Suppressor macrophage (primary cell): ENCODE data around the gene MAP3K8.
A peak's percentile ranks its signal among the peaks of the same experiment; 100 is the strongest.
"Not testable (repeated sequence)": the region's sequence is repeated elsewhere in the genome, so short reads cannot be mapped to it uniquely, and the experiment has no call there.

Experiments used
- DNase-seq, 4 experiments: peaks; one replicate each; pipeline ENCODE4 v3.0.0-alpha.2; 2020 to 2022

The MAP3K8 gene

DNA sequence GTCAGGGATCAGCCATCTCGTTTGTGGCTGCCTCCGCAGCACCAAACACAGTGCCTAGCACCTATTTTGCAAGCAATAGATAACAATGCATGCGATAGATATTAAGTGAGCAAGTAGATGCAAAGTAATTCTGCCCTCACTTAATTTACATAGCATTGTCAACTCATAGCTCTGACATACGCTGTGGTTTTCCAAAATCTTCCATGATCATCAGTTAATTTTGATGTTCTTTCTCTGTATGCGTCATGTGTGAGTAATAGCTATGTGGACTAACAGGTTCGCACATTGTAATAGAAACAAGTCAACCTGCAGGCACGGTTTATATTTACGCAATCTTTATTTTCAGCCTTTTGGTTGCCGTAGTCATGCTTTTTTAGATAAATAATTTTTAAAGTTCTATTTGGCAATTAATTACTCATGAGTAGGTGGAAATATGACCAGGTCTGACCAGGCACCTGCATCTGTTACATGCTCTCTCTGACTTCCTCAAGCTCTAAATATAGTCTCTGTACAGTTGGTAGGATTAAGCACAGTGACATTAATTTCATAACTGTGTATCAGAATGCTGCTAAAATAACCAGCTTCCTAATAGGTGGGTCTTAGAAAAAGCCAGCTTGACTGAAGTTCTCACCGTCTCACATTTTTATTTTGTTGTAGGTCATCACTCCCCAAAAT is 13.3 kb downstream of the MAP3K8 start:
- no peak for DNase-seq

DNA sequence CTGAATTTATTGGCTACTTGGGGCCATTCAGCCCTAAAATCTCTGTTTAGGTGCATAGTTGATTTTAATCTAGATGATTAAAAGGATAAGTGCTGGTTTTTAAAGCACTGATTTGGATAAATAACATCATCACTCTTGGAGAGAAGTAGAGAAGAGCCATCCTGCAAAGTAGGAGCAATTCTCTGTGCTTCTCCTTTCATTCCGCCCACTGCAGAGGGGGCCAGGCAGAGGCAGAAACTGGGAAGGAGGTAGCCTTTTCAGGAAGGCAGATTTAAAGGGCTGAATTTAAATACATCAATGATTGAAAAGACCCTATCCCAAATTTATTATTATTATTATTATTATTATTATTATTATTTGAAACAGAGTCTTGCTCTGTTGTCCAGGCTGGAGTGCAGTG is 14.1 kb downstream of the MAP3K8 start:
- peak in 3 of 4 experiments; percentile 59 to 62 (median 61) for DNase-seq

DNA sequence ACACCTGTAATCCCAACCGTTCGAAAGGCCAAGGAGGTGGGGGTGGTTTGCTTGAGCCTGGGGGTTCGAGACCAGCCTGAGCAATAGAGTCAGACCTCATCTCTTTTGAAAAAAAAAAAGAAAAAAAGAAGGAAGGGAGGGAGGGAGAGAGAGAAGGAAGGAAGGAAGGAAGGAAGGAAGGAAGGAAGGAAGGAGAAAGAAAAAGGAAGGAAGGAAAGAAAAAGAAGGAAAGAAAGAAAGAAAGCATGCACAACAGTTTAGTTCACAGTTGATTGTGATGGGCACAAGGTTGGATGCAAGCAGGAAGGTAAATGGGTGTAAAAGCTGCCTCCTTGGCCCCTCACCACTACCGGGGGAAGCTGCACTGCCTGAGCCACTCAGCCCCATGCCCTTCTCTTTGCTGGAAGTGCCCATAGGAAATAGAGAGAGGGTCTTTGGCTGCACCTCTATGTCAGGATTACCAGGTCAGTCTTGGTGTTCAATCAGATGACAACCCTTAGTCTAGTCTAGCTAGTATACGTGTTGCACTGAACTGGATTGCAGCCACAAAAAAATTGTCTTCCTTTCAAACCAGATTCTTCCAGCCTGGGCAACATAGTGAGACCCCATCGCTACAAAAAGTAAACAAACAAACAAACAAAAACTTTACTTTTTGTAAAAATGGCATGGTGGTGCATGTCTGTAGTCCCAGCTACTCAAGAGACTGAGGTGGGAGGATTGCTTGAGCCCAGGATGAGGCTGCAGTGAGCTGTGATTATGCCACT is 20.0 kb downstream of the MAP3K8 start:
- no peak for DNase-seq

DNA sequence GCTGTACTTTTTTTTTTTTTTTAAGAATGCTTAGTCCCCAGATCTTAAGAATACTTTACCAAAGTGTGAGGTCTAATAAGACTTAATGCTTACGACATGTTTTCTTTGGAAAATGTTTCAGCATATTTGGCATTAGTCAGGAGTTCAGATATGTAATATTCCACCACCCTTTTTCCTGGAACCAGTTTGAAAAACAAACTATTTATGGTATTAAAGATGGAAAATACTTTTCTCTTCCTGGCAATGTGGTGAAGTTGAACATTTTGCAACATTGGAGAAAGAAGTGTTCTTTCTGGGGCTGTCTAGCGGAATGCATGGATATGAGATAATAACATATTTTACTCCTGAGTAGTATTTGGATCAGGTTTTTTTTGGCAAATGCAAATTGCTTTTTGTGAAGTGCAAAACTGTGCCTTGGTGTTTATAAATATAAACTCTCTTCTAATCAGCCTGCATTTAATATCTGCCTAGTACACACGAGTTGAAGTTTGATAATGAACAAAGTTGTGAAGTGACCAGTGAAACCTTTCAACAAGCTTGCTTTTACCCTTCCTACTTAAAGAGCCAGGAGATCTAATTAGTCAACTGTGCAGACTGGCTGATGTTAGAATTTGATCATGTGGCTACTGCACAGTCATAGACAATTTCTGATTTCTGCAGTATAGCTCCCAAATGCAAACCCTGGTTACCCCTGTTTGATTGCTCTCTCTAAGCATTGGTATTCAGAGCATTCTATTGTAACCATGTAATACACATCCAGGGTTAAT is 20.9 kb downstream of the MAP3K8 start:
- no peak for DNase-seq

DNA sequence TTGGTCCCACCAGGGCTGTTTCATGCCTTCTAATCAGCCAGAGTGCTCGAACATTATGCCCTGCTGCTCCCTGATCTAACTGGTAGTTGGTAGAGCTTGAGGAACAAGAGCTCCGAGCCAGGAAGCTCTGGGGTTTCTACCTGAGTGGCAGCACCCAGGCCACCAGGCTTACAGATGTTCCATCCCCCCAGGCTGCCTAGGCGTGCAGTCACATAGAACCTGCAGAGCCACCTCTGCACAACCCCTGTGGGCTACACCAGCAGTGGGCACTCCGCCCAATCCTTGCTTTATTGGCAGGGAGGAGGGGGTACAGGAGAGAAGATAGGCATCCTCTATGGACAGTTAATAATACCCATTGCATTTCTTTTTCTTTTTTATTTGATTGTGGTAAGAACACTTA is 21.8 kb downstream of the MAP3K8 start:
- no peak for DNase-seq

DNA sequence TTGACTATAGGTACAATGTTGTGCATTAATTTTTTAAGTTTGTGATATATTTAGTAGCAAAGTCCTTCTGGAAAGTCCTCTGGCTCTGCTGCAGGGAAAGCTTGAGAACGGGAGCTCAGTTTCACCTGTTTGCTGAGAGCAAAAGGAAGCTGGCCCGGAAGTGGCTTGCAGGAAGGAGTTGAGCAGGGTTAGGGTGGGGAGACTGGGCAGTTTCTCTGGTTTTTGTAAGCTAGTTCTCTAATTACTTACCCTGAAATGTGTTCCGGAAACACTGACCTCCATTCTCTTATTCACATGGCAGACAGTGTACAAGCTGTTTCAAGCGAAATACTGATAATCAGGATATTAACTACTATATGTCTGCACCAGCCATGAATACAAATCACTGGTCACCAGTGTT is 22.3 kb downstream of the MAP3K8 start:
- peak in 3 of 4 experiments; percentile 53 to 61 (median 54) for DNase-seq

DNA sequence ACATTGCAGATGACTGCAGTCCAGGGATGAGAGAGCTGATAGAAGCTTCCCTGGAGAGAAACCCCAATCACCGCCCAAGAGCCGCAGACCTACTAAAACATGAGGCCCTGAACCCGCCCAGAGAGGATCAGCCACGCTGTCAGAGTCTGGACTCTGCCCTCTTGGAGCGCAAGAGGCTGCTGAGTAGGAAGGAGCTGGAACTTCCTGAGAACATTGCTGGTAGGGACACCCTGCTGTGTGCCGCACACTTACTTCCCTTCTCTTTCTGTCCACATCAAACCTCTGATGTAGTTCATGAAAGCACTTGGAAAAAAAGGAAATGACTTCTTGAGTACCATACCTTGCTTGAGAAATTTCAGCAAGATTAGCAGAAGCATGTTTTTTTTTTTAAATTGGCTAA is 25.3 kb downstream of the MAP3K8 start:
- DNase-seq: peak; percentile 79 to 94 (median 90)

DNA sequence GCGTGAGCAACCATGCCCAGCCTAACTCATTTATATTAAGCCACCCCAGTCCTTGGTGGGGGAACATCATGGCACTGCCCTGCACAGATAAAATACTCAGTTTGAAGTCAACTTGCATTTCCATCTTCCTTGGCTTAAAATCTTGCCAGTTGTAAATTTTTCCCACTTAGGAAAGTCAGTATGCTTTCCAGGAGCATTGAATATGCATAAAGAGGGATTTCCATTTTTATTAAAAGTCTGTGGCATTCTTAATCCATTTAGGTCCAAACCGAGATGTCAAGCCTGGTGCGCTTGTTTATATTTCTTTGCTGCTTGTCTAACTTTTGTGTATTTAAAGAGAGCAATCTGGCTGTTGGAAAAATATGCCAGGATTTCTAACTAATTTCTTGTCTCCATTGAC is 26.1 kb downstream of the MAP3K8 start:
- no peak for DNase-seq

DNA sequence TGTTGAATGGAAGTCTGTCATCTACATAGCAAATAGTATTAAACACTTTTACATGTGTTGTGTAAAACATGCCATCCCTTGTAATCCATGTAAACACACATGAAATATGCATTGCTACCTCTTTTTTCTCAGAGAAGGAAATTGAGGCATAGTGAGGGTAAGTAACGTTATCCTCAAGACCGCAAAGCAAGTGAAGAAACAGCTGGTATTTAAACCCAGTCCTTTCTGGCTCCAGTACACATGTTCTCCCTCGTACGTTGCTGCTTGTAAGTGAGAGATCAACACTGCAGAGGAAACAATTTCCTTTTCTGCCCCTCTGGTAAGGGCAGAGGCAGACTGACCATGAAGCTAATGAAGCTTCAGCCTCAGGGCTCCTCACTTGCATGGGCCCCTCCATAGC is 28.5 kb downstream of the MAP3K8 start:
- DNase-seq: no peak

DNA sequence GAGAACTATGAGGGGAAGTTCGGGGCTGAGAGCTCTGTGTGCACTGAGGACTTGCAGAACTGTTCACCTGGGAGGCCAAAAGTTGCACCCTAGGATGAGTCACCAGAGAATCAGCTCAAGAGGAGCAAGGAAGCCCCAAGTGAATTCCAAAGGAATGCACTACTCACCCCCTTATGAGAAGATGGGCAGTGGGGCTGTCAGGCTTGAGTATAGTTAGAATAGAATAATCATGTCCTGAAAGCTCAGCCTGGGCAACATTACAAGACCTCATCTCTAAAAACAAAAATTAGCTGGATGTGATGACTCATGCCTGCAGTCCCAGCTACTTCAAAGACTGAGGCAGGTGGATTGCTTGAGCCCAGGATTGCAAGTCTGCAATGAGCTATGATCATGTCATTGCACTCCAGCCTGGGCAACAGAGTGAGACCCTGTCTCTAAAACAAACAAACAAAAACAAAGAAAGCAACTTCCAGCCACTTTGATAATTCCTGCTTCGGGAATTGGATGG is 30.0 kb downstream of the MAP3K8 start:
- no peak for DNase-seq

DNA sequence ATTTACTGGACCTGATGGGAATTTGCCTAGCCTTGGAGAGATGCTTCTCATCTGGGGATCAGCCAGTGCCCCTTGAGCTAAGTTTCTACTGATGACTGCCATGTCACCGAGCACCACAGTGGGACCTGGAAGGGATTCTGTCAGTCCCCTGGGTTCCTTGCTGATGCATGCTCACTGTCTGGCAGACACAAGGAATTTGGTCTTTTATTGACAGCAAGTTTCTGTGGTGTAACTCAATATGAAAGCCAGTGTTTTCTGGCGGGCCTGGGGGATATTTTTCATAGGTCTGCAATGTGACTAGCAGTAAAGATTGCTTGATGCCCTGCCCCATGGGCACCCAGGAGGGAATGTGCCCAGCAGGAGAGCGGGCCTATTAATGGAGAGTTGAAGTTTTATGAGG is 30.7 kb downstream of the MAP3K8 start:
- no peak for DNase-seq

DNA sequence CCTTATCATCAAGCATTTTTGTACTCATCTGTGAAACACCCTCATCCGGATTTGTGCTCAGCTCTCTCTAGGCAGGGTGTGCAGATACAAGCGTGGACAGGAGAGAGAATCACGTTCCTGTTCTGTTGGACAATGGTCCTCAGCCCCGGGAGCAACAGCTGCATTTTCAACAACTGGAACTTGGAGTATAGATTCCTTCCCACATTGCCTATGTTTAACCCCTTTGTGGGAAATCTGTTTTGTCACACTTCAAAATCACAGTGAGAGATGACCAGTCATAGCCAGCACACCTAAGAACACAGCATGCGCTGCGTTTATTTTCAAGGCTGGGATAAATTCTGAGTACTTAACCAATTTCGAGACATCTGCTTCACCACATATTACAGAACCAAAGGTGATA is 32.5 kb downstream of the MAP3K8 start:
- no peak for DNase-seq

DNA sequence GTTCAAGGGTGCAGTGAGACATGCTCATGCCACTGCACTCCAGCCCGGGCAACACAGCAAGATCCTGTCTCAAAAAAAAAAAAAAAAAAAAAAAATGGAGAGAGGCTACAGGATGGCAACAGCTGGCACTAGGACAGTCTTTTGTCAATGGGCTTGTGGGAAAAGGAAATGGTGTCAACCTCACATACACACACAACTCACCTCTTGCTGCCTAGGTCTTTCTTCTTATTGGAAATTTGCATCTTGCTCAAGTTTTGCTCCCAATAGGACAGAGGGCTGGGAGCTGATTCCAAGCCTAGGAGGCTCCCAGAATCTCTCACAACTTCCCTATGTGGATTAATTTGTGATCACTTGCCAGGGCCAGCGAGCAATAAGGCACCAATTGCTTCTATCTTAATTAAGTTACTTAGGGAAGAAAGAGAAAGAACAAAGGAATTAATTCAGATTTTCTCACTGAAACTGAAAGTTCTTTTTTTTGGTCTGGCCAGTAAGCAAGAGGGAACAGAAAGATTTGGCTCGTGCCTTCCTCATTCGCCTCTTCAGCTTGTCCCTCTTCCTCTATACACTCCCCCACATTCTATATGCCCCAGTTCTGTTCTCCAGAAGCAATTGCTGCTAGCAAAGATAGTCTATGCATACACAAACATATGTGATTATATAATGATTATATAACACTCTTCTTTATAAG is 33.8 kb downstream of the MAP3K8 start:
- peak; percentile 50 to 80 (median 72) for DNase-seq

DNA sequence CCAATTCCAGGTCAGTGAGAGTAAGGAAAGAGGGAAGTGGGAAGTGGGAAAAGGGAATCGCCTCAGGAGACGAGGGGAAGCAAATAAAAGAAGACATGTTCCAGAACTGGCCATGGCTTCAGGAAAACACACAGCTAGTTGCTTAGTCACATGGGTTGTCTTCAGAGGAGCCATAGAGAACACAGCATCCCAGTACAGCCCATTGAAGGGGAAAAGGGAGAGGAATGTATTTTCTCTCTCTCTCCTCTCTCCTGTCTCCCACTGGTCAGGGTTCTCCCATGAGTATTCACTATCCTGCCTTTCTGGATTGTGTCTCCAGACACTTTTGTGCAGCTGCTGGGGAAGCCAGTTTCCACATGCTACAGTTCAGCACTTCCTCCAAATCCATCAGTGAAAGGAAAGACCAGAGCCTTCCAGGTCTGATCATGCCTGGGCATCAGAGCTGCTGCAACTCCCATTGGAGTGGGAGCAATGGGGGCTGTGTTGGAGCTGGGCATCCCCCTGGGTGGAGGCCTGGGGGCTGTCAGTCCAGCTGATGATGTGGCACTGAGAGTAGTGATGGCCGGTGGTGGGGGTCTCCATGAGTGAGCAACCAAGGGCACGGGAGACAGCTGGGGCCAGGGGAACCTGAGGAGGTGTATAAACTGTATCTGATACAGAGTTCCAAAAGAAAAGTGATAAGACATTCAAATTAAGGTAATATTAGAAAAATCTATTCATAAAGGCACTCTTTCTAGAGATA is 38.6 kb downstream of the MAP3K8 start:
- DNase-seq: no peak

DNA sequence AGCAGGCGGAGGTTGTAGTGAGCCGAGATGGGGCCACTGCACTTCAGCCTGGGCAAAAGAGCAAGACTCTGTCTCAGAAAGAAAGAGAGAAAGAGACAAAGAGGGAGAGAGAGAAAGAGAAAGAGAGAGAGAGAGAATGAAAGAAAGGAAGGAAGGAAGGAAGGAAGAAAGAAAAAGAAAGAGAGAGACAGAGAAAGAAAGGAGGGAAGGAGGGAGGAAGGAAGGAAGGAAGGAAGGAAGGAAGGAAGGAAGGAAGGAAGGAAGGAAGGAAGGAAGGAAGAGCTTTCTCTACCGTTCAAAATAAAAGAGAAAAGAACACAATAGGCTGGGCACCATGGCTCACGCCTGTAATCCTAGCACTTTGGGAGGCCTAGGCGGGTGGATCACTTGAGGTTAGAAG is 41.5 kb downstream of the MAP3K8 start:
- not testable (repeated sequence) for DNase-seq

DNA sequence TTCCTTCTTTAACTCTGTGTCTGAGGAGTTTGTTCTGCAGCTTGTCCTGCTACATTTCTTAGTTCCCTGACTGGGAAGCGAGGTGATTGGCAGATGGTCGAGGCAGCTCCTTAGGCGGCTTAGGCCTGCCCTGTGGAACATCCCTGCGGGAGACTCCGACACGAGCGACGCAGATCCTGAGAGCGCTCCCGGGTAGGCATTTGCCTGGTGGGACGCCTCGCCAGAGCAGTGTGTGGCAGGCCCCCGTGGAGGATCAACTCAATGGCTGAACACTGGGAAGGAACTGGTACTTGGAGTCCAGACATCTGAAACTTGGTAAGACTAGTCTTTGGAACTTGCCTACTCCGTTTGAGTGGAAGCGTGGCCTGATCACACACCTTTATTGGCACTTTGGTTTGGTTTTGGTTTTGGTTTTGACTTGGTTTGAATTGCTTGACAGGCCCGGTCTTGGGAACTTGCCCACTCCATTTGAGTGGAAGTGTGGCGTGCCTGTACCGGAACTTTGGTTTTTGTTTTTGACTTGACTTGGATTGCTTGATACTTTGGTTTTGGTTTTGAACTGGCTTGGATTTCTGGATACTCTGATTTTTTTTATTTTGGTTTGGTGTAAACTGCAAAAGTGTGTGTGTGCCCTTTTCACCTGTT is 42.6 kb downstream of the MAP3K8 start:
- no peak for DNase-seq

DNA sequence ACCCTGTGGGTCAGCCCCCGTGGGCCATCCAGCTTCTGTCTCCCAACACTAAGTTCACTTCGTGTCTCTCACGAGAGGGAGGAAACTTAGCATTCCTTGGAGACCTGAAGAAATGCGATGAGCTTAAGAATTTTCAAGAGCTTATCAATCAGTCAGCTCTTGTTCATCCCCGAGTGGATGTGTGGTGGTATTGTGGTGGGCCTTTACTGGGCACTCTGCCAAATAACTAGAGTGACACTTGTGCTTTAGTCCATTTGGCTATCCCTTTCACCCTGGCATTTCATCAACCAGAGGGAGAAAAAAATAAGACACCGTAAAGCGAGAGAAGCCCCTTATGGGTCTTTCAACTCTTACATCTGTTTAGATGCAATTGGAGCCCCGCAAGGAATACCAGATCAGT is 45.5 kb downstream of the MAP3K8 start:
- not testable (repeated sequence) for DNase-seq

DNA sequence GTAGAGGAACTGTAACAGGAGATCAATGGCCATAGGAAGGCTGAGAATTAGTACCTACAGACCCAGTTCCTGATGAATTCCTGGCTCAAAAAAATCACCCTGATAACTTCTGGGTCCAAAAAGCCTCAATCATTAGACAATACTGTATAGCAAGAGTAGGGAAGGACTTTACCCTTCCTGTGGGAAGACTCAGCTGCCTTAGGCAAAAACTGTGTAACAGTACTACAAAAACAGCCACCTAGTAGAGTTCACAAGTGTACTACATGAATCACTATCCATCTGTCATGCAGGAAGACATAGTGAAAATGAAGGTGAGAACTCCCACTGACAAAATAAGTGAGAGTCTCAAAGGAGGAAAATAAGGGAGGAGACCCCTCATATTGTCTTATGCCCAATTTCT is 47.6 kb downstream of the MAP3K8 start:
- no peak for DNase-seq

DNA sequence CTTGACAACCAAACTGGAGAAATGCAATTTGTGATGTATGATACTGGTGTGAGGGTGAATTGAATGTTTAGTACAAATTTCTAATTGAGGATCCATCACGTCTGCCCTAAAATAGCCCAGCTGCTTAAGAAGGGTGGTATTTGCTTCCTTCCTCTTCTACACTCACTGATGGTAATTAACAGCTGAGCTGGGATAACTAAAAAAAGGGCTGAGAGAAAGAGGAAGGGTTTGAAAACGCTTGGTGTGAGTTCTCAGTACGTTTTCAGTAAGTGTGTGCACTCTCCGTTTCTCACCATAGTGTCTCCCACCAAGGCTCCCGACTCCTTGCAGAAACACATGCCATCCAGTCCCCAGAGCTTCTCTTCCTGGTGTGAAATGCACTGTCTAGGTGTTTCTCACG is 54.3 kb downstream of the MAP3K8 start:
- peak; percentile 48 to 85 (median 69) for DNase-seq

DNA sequence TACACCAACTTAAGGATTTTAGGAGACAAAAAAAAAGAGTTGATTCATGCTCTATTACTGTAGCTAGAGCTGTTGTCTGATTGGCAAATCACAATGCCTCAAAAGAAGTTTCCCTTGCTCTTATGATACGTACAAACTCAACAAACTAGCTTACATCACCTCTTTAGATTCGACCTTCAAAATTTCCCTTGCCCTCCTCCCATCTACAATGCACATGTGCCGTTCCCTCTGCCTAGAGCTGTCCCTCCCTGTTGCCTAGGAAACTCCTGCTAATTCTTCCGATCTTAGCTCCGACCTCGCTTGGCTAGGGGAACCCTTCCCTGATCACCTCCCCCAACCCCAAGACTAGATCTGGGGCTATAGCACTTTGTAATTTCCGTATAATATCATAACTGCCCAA is 55.4 kb downstream of the MAP3K8 start:
- DNase-seq: peak in 2 of 4 experiments; percentile 18 to 30

DNA sequence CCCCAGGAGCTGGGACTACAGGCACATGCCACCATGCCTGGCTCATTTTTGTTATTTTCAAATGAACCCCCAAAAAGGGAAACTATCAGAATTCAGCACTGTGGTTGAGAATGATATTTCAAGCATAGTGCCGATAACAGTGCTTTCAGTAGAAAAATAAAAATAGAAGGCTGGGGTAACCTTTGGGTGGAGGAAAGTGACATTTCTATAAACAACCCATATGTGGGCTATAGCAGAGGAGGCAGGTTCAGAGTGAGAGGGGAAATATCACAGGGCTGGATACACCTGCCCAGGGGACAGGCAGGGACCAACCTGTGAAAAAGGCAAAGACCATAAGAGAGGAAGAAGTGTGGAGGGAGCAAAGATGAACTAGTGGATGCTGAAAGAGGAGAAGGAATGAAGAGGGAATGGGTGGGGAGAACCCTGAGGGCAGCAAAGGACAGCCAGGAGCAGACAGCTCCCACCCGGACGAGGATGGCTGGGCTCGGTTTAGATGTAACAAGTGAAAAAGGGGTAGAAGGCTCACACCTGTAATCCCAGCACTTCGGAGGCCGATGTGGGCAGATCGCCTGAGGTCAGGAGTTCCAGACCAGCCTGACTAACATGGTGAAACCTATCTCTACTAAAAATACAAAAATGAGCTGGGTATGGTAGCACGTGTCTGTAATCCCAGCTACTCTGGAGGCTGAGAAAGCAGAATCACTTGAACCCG is 56.5 kb downstream of the MAP3K8 start:
- no peak for DNase-seq
